Measurements from ENCODE around the gene NUP62. TPM values are rescaled to one million over a fixed set of nuclear protein-coding genes. Genes with fewer than 3 reads are reported as not detected.

Gene NUP62
- total and polyA plus RNA-seq, 12 donors = 13.2 to 48.1 (median 32.7) TPM

DNA sequence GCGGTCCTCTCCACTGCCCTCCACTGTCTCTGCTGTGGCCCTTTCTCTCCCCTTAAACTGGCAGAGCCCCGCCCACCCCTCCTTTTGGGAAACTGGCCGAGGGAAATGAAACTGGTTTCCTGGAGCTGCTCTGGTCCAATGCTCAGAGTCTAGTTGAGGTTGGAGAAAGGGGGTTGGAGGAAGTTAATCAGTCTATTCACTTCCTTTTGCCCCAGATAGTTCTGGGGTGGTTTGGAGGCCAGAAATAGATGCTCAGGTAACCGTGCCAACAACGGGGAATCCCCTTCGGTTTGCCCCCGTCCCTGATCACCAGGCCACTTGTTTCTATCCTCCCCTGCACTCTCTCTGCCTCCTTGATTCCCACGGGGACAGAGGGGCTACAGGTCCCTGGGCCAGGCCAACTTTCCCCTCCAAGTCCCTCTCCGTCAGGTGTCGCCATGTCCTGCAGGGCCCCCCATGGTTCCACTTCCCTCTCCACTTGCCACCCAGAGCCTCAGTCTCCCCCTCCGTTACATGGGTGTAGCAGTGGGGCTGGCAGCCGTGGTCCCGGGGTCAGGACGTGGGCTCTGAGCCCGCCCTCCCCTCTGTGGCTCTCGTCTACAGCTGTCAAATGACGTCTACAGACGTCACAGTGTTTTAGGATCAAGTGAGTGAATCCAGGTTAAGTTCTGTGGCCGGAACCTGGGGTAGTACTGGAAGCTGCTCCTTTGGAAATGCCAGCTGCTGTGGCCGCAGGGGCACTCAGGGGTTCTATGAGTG lies 32.3 kb downstream of the NUP62 start, which contains the start of gene IL4I1:
TSS of gene IL4I1 (minus strand) at position 25 of the 759 bp plus-strand sequence. CDS start 727 bp downstream, outside the sequence.
- Histone ChIP-seq H3K4me1 (peaks cover 0 to 28% (median 10%) of the 10 kb centered on the region in 9 donors), H3K9me3 (no peaks in the 10 kb centered on the region), H3K27ac (peak within 1 kb of the TSS in 7 of 10 donors; percentile 30 to 86 (median 56)), H3K4me3 (peak within 1 kb of the TSS in 4 of 10 donors; percentile 1 to 36 (median 6)), H3K36me3 (no peaks in the 10 kb centered on the region), H3K27me3 (peaks cover 0 to 3% (median 0%) of the 10 kb centered on the region in 7 donors)
- intact Hi-C loops (cut with DNase I) = no loop called here
- TF ChIP-seq, protein P1, sequence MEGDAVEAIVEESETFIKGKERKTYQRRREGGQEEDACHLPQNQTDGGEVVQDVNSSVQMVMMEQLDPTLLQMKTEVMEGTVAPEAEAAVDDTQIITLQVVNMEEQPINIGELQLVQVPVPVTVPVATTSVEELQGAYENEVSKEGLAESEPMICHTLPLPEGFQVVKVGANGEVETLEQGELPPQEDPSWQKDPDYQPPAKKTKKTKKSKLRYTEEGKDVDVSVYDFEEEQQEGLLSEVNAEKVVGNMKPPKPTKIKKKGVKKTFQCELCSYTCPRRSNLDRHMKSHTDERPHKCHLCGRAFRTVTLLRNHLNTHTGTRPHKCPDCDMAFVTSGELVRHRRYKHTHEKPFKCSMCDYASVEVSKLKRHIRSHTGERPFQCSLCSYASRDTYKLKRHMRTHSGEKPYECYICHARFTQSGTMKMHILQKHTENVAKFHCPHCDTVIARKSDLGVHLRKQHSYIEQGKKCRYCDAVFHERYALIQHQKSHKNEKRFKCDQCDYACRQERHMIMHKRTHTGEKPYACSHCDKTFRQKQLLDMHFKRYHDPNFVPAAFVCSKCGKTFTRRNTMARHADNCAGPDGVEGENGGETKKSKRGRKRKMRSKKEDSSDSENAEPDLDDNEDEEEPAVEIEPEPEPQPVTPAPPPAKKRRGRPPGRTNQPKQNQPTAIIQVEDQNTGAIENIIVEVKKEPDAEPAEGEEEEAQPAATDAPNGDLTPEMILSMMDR (IDR thresholded peaks at IDR 0.05) = no peak
- DNase-seq (no peak), ATAC-seq (peak in 7 of 8 donors; percentile 20 to 60 (median 51))
- WGBS, 2 donors = 41 to 42% methylated on average over 19 to 20 of the region's 20 CpGs

DNA sequence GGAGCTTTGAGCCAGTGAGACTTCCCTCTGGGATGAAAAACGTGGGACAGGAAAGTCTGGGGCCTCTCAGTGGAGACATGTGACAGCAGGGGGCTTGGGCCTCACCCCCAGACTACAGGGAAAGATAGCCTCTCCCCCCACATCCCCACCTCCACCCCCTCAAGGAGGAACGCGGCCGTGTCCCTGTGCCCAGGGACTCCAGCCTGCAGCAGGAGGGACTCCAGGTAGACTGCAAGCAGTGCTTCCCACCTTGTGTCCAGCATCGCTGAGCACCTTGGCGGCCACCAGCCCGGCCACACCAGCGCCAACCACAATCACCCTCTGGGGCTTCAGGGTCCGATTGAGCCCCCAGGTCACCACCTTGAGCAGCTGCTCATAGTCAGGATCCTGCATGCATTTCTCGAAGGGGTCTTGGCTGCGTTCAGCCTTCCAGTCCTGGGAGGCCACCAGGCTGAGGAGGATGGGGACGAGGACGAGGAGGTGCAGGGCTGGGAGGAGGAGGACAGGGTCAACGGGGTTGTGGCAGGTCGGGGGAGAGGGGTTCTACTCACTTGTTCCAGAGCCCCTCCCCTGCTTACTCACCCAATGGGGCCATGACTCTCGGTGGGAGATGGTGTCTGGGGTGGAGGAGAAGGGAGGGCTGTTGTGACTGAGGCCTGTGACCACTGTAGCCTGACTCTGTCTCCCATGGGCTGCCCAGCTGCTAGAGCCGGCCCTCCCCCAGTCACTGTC lies 33.6 kb downstream of the NUP62 start:
- H3K27ac ChIP-seq = peak overlapping the region in 1 of 10 donors; percentile 86
- H3K36me3 ChIP-seq = no peaks in the 10 kb centered on the region
- 71 to 74% methylated on average over 17 of the region's 17 CpGs for whole genome bisulfite sequencing, 2 donors
- peaks cover 0 to 7% (median 0%) of the 10 kb centered on the region in 7 donors for H3K27me3 ChIP-seq
- TF ChIP-seq, protein P1 (IDR thresholded peaks at IDR 0.05) = no peak
- ATAC-seq = no peak
- intact Hi-C loops (cut with DNase I) = no loop called here
- H3K9me3 ChIP-seq = no peaks in the 10 kb centered on the region
- peaks cover 0 to 28% (median 10%) of the 10 kb centered on the region in 9 donors for H3K4me1 ChIP-seq
- peak overlapping the region in 2 of 10 donors; percentile 1 to 36 for H3K4me3 ChIP-seq
- no peak for DNase-seq

DNA sequence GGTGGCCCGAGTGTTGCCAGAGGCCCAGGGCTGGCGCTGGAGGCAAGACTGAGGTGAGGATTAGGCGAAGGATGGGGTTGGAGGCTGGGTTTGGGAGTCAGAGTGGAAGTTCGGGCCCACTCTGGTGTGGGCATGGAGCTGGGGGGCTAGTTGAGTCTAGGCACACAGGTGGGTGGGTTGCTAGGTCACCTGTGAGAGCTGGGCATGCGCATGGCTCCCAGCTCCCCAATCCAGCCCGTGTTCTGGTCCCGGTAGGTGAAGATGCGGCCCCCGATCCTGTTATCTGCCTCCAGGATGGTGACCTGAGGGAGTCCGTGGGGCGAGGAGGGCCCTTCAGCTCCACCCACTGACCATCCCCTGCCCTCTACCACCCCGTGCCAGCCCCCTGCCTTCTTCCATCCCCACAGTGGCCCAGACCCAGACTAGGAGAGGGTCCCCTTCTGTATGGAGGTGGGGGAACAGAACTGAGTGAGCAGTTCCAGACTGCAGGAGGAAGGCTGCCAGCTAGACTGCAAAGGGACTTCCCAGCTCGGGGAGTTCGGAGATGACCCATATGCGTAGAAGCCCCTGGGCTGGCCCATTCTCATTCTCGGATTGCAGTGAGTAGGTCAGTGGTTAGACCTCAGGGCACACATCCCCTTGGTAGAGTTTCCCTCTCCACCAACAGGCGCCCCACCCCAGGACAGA lies 34.3 kb downstream of the NUP62 start:
- DNase-seq = no peak
- no peaks in the 10 kb centered on the region for H3K9me3 ChIP-seq
- peak overlapping the region in 1 of 10 donors; percentile 36 for H3K4me3 ChIP-seq
- H3K4me1 ChIP-seq = peaks cover 5 to 33% (median 16%) of the 10 kb centered on the region in 9 donors
- TF ChIP-seq, protein P1 (IDR thresholded peaks at IDR 0.05) = no peak
- ATAC-seq = no peak
- H3K27me3 ChIP-seq = peaks cover 0 to 12% (median 0%) of the 10 kb centered on the region in 7 donors
- H3K36me3 ChIP-seq = no peaks in the 10 kb centered on the region
- WGBS, 2 donors = 81 to 87% methylated on average over 17 of the region's 17 CpGs
- intact Hi-C loops (cut with DNase I) = no loop called here
- H3K27ac ChIP-seq = peak overlapping the region in 1 of 10 donors; percentile 86

Measured in heart right ventricle (tissue), 16 donors.